Mammary epithelial cell (primary cell): ENCODE measurements around the gene PTRHD1.

Experiments
- EZH2 ChIP-seq: IDR thresholded peaks from 2 replicates; pipeline ENCODE4 v1.6.1; 2012; ENCODE audit warnings: low read length, inconsistent platforms, borderline replicate concordance
- TF ChIP-seq, protein P1 (sequence below), 2 donors: IDR thresholded peaks in 1 of 2; conservative IDR thresholded peaks in 1 of 2; 2 replicates each; pipeline ENCODE4 v1.5.1; 2011 to 2012; ENCODE audit warnings: inconsistent platforms in 2 of 2, low read length in 2 of 2, mild to moderate bottlenecking in 2 of 2, control low read depth in 1 of 2, low read depth in 1 of 2; ENCODE audit not compliant: insufficient read depth in 1 of 2; ENCODE audit errors: extremely low read depth in 1 of 2

GRCh38 chr2:24827321-24828237 is 34.4 kb upstream of the PTRHD1 start:
- TF ChIP-seq, protein P1, sequence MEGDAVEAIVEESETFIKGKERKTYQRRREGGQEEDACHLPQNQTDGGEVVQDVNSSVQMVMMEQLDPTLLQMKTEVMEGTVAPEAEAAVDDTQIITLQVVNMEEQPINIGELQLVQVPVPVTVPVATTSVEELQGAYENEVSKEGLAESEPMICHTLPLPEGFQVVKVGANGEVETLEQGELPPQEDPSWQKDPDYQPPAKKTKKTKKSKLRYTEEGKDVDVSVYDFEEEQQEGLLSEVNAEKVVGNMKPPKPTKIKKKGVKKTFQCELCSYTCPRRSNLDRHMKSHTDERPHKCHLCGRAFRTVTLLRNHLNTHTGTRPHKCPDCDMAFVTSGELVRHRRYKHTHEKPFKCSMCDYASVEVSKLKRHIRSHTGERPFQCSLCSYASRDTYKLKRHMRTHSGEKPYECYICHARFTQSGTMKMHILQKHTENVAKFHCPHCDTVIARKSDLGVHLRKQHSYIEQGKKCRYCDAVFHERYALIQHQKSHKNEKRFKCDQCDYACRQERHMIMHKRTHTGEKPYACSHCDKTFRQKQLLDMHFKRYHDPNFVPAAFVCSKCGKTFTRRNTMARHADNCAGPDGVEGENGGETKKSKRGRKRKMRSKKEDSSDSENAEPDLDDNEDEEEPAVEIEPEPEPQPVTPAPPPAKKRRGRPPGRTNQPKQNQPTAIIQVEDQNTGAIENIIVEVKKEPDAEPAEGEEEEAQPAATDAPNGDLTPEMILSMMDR (conservative IDR thresholded peaks at IDR 0.05 in 1 of 2, IDR thresholded peaks at IDR 0.05 in 1 of 2; ENCODE audit: extremely low read depth in 1 of 2, insufficient read depth in 1 of 2, low read depth in 1 of 2, low read length in 2 of 2): peak; percentile 88 to 90
- TF ChIP-seq EZH2: no peak
